ENCODE measurements around the gene FRMD1. TPM values are rescaled to one million over a fixed set of nuclear protein-coding genes. Genes with fewer than 3 reads are reported as not detected.

The FRMD1 gene
- total RNA-seq, 1 experiment from 2014 or later = not detected

DNA sequence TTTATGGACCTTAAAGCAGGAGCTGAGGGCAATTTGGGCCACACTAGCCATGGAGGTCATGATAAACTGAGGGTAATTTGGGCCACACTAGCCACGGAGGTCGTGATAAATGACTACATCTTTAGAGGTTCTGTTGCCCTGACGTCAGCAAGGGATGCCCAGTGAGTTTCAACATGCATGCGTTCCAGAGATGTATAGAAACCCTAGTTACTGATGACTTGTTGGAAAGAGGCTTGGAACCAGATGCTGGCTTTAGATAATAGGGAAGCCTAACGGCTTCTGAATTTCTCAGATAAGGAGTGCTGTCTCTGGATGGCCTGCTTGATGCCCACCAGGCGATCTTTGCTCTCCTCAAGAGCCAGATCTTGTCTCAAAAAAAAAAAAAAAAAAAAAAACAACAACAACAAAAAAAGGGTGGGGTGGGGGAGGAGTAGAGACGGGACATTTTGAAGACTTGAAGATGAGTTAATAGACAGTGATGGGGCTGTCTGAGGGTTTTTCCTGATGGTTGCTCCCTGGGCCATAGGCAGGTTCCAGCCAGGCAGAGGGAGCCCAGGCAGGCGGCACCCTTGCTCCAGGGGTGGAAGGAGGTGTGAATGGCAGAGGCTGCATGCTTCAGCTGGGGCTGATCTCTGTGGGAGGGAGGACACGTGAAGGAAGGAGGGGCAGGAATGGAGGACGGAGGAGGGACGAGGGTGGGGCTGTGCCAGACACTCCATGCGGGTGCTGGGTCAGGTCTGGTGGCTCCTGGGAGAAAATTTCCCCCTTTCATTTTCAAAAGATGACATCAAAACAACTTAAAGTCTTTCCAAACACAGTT is 27.0 kb upstream of the FRMD1 start:
- ChIA-PET POLR2A (ENCODE audit: unreplicated experiment) (no interaction called here), CTCF (no interaction called here)
- Histone ChIP-seq H4K20me1 (ENCODE audit: insufficient read depth) (no peaks in the 10 kb centered on the region), H3K27me3 (ENCODE audit: insufficient read depth, low read depth) (peaks cover 96% of the 10 kb centered on the region), H3K27ac (no peak overlapping the region), H2AFZ (no peak overlapping the region), H3K9me2 (ENCODE audit: insufficient read depth) (no peaks in the 10 kb centered on the region), H3K4me2 (no peak overlapping the region), H3K4me3 (no peak overlapping the region), H3K79me2 (ENCODE audit: low read depth) (no peaks in the 10 kb centered on the region), H3F3A (ENCODE audit: insufficient read depth, low read depth) (no peaks in the 10 kb centered on the region), H3K9me3 (ENCODE audit: insufficient read depth, low read depth) (no peaks in the 10 kb centered on the region), H3K36me3 (ENCODE audit: low read depth) (no peaks in the 10 kb centered on the region), H3K4me1 (replicated peaks; ENCODE audit: insufficient read depth) (no peaks in the 10 kb centered on the region)
- TF ChIP-seq EZH2 (IDR thresholded peaks at IDR 0.05; ENCODE audit: low read depth) = no peak
- TF ChIP-seq, protein P1, sequence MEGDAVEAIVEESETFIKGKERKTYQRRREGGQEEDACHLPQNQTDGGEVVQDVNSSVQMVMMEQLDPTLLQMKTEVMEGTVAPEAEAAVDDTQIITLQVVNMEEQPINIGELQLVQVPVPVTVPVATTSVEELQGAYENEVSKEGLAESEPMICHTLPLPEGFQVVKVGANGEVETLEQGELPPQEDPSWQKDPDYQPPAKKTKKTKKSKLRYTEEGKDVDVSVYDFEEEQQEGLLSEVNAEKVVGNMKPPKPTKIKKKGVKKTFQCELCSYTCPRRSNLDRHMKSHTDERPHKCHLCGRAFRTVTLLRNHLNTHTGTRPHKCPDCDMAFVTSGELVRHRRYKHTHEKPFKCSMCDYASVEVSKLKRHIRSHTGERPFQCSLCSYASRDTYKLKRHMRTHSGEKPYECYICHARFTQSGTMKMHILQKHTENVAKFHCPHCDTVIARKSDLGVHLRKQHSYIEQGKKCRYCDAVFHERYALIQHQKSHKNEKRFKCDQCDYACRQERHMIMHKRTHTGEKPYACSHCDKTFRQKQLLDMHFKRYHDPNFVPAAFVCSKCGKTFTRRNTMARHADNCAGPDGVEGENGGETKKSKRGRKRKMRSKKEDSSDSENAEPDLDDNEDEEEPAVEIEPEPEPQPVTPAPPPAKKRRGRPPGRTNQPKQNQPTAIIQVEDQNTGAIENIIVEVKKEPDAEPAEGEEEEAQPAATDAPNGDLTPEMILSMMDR (conservative IDR thresholded peaks at IDR 0.05) = no peak
- DNase-seq = no peak
- intact Hi-C loops (cut with micrococcal nuclease; ENCODE audit: unreplicated experiment) = no loop called here
- no TSS peak for BruUV-seq (replicated peaks)

DNA sequence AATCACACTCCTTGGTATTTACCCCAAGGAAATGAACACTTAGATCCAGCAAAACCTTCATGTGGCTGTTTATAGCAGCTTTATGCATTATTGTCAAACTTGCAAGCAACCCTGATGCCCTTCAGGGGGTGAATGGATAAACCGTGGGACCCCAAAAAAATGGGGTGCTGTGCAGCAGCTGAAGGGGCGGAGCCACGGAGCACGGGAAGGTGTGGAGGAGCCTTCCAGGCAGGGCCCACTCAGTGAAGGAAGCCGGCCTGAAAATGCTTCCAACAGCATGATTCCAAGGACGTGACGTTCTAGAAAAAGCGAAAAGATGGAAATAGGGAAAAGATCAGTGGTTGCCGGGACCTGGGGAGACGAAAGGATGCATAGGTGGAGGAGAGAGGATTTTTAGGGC is 25.6 kb upstream of the FRMD1 start:
- no peak overlapping the region for H2AFZ ChIP-seq
- H3F3A ChIP-seq (ENCODE audit: insufficient read depth, low read depth) = no peaks in the 10 kb centered on the region
- no peak overlapping the region for H3K4me2 ChIP-seq
- H3K27ac ChIP-seq = no peak overlapping the region
- no peaks in the 10 kb centered on the region for H3K9me2 ChIP-seq (ENCODE audit: insufficient read depth)
- H3K9me3 ChIP-seq (ENCODE audit: insufficient read depth, low read depth) = no peaks in the 10 kb centered on the region
- intact Hi-C loops (cut with micrococcal nuclease; ENCODE audit: unreplicated experiment) = no loop called here
- CTCF ChIA-PET = no interaction called here
- no TSS peak for BruUV-seq (replicated peaks)
- H4K20me1 ChIP-seq (ENCODE audit: insufficient read depth) = no peaks in the 10 kb centered on the region
- H3K4me3 ChIP-seq = no peak overlapping the region
- TF ChIP-seq, protein P1 (conservative IDR thresholded peaks at IDR 0.05) = no peak
- no peak for TF ChIP-seq EZH2 (IDR thresholded peaks at IDR 0.05; ENCODE audit: low read depth)
- H3K4me1 ChIP-seq (replicated peaks; ENCODE audit: insufficient read depth) = no peaks in the 10 kb centered on the region
- no peaks in the 10 kb centered on the region for H3K79me2 ChIP-seq (ENCODE audit: low read depth)
- H3K27me3 ChIP-seq (ENCODE audit: insufficient read depth, low read depth) = peaks cover 92% of the 10 kb centered on the region
- POLR2A ChIA-PET (ENCODE audit: unreplicated experiment) = no interaction called here
- no peaks in the 10 kb centered on the region for H3K36me3 ChIP-seq (ENCODE audit: low read depth)
- no peak for DNase-seq

DNA sequence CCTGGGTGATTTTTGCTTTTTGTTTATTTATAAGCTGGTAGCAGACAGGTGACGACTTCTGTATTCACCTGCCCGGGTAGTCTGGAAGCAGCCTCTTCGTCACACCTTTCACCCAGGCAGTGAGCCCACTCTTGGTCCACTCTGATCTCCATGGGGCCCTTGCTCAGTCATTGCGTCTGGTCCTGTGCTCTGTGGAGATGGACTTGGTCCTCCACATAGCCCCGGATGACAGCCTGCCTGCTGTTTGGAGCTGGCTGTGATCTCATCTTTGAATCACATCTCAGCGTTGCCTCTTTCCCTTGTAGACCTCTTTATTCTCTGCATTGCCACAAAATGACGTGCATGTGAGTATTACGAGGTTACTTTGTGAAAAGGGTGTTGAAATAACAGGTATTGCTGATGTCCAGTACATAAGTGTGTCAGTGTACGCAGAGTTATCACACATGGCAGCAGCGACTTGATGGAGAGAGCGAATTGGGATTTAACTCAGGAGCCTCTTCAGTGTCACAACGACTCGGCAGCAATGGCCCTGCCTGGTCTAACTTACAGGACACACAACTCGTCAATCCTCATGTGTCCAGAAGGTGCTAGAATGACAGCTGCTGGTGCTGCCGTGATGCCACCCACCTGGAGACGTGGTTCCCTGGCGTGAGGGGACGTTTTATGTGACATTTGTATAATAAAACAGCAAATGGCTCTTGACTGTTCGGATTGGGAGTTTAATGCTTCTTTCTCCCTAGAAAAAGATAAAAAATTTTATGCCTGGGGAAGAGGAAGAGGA is 24.2 kb upstream of the FRMD1 start:
- H3K36me3 ChIP-seq (ENCODE audit: low read depth) = no peaks in the 10 kb centered on the region
- H3K9me2 ChIP-seq (ENCODE audit: insufficient read depth) = no peaks in the 10 kb centered on the region
- no peaks in the 10 kb centered on the region for H3K79me2 ChIP-seq (ENCODE audit: low read depth)
- no peaks in the 10 kb centered on the region for H3K9me3 ChIP-seq (ENCODE audit: insufficient read depth, low read depth)
- H2AFZ ChIP-seq = no peak overlapping the region
- H3K4me2 ChIP-seq = no peak overlapping the region
- TF ChIP-seq, protein P1 (conservative IDR thresholded peaks at IDR 0.05) = no peak
- no peak for TF ChIP-seq EZH2 (IDR thresholded peaks at IDR 0.05; ENCODE audit: low read depth)
- DNase-seq = no peak
- no peak overlapping the region for H3K4me3 ChIP-seq
- no peaks in the 10 kb centered on the region for H3F3A ChIP-seq (ENCODE audit: insufficient read depth, low read depth)
- H3K4me1 ChIP-seq (replicated peaks; ENCODE audit: insufficient read depth) = no peaks in the 10 kb centered on the region
- no TSS peak for BruUV-seq (replicated peaks)
- CTCF ChIA-PET = no interaction called here
- intact Hi-C loops (cut with micrococcal nuclease; ENCODE audit: unreplicated experiment) = no loop called here
- no peaks in the 10 kb centered on the region for H4K20me1 ChIP-seq (ENCODE audit: insufficient read depth)
- POLR2A ChIA-PET (ENCODE audit: unreplicated experiment) = no interaction called here
- no peak overlapping the region for H3K27ac ChIP-seq
- peaks cover 92% of the 10 kb centered on the region for H3K27me3 ChIP-seq (ENCODE audit: insufficient read depth, low read depth)

Measured in PC-9 (cell line).